K562 (cell line): ENCODE results near the gene PRKCE. TPM values are rescaled to one million over a fixed set of nuclear protein-coding genes. Genes with fewer than 3 reads are reported as not detected.

Experiments
- ATAC-seq: fragments of 200-7000 bp; cut with Tn5 transposase; 3 replicates; pipeline ENCODE4 v1.9.1; 2020; ENCODE audit warnings: moderate library complexity
- BruUV-seq: library from RNA; stranded (reverse); fragments of 400-500 nt; replicated peaks from 2 replicates; lab custom pipeline; 2021; lab: Mats Ljungman, UMichigan
- CTCF ChIA-PET: fragments of 300-600 bp; formaldehyde crosslinking; extraction: SDS; loops from one replicate; lab custom pipeline; 2021; ENCODE audit warnings: low intra/inter-chr PET ratio; lab: Yijun Ruan, JAX
- POLR2A ChIA-PET: fragments of 300-600, 350-650 bp; sonication (Branson Sonifier 250); formaldehyde crosslinking; extraction: SDS; loops from one replicate; lab custom pipeline; 2021; ENCODE audit warnings: antibody characterized with exemption, inconsistent platforms; lab: Yijun Ruan, JAX
- DNase-seq, 4 experiments: peaks; one replicate each; pipeline versions ENCODE4 v3.0.0 to v3.0.0-alpha.2; 2011 to 2018; ENCODE audit warnings: low spot score in 3 of 4, mixed read lengths in 3 of 4; ENCODE audit errors: extremely low read depth in 1 of 4
- FAIRE-seq: peaks from 2 replicates; lab custom pipeline; 2011; peaks lifted over from hg19 to GRCh38; lab: Jason Lieb, UNC
- H2AFZ ChIP-seq: 2 replicates; pipeline ENCODE4 v1.6.0; 2011; ENCODE audit warnings: low read depth, low read length, control low read depth, inconsistent platforms
- H3K27ac ChIP-seq: fragments of 200-600 bp; 3 replicates; pipeline ENCODE4 v1.8.0; 2011; ENCODE audit warnings: low read depth, mild to moderate bottlenecking, control low read depth, inconsistent platforms, low read length, moderate library complexity, mixed read lengths; ENCODE audit errors: extremely low read depth
- H3K27me3 ChIP-seq, 2 experiments: fragments of 300-600 bp in 1 of 2; 2 replicates in 1 of 2; 3 replicates in 1 of 2; pipeline versions ENCODE4 v1.6.0 to v1.8.0; 2011; ENCODE audit warnings: inconsistent platforms in 2 of 2, low read length in 2 of 2, mild to moderate bottlenecking in 1 of 2, mixed read lengths in 1 of 2, moderate library complexity in 1 of 2; ENCODE audit not compliant: control insufficient read depth in 2 of 2, insufficient read depth in 2 of 2
- H3K36me3 ChIP-seq: fragments of 300-600 bp; 3 replicates; pipeline ENCODE4 v1.8.0; 2011; ENCODE audit warnings: mild to moderate bottlenecking, low read length, inconsistent platforms; ENCODE audit not compliant: control insufficient read depth, insufficient read depth
- H3K4me1 ChIP-seq, 2 experiments: fragments of 200-600 bp in 1 of 2; replicated peaks in 1 of 2; 2 replicates in 1 of 2; 3 replicates in 1 of 2; pipeline versions ENCODE4 v1.5.1 to v1.8.0; 2011; ENCODE audit warnings: inconsistent platforms in 2 of 2, low read length in 2 of 2, mild to moderate bottlenecking in 1 of 2, mixed read lengths in 1 of 2, moderate library complexity in 1 of 2; ENCODE audit not compliant: control insufficient read depth in 2 of 2, insufficient read depth in 2 of 2
- H3K4me2 ChIP-seq: 2 replicates; pipeline ENCODE4 v1.6.1; 2011; ENCODE audit warnings: low read length, control low read depth, inconsistent platforms, mixed read lengths; ENCODE audit not compliant: insufficient read depth
- H3K4me3 ChIP-seq: fragments of 200-600 bp; sonication (generic), shearing (Covaris generic); 2 replicates; pipeline ENCODE4 v1.5.1; 2016; ENCODE audit warnings: control low read depth, inconsistent platforms
- H3K79me2 ChIP-seq: fragments of 200-600 bp; 3 replicates; pipeline ENCODE4 v1.8.0; 2011; ENCODE audit warnings: low read length, inconsistent platforms; ENCODE audit not compliant: control insufficient read depth, insufficient read depth
- H3K9ac ChIP-seq, 2 experiments: 2 replicates each; pipeline versions ENCODE4 v1.6.0 to v1.6.1; 2011; ENCODE audit warnings: low read depth in 2 of 2, low read length in 2 of 2, control low read depth in 1 of 2, inconsistent platforms in 1 of 2, mild to moderate bottlenecking in 1 of 2, mixed read lengths in 1 of 2; ENCODE audit not compliant: insufficient read depth in 1 of 2
- H3K9me1 ChIP-seq: one replicate; pipeline ENCODE4 v1.6.0; 2011; ENCODE audit warnings: inconsistent platforms, mild to moderate bottlenecking, low read length, moderate library complexity; ENCODE audit not compliant: control insufficient read depth, insufficient read depth
- H3K9me3 ChIP-seq: replicated peaks from 2 replicates; pipeline ENCODE4 v1.5.1; 2011; ENCODE audit warnings: low read depth, low read length, inconsistent platforms; ENCODE audit not compliant: control insufficient read depth, insufficient read depth
- H4K20me1 ChIP-seq: replicated peaks from 2 replicates; pipeline ENCODE4 v1.6.1; 2011; ENCODE audit warnings: low read length, inconsistent platforms, mixed read lengths; ENCODE audit not compliant: control insufficient read depth, insufficient read depth
- IFI16 ChIP-seq: fragments of 250-450 bp; sonication (Bioruptor Pico); IDR thresholded peaks from 2 replicates; pipeline ENCODE4 v2.1.2; 2022; ENCODE audit warnings: mild to moderate bottlenecking, inconsistent platforms
- NEUROD1 ChIP-seq: fragments of 150-350 bp; IDR thresholded peaks from 2 replicates; pipeline ENCODE4 v1.6.1; 2014; ENCODE audit warnings: borderline replicate concordance, low read length, low read depth; ENCODE audit not compliant: partially characterized antibody
- WGBS: fragments of 100-300 bp; shearing (Covaris generic); methylation state at CpG from one replicate; pipeline ENCODE4 v1.1.6; 2016; ENCODE audit warnings: low coverage, mixed read lengths; ENCODE audit not compliant: insufficient coverage; ENCODE audit errors: missing lambda C conversion rate; 5-methylcytosine and 5-hydroxymethylcytosine counted together
- in situ Hi-C: fragments of 300-500 bp; cut with MboI; formaldehyde crosslinking; loops from 4 replicates; pipeline ENCODE4 v1.15.0; 2018; ENCODE audit warnings: inconsistent platforms, mixed read lengths
- intact Hi-C: fragments of 100-400 bp; cut with micrococcal nuclease; formaldehyde crosslinking; loops from 2 replicates; pipeline ENCODE4 v1.14.2; 2022
- polyA plus RNA-seq, 8 experiments: library from polyadenylated mRNA; depleted of rRNA in 4 of 8; stranded (reverse) in 5 of 8; unstranded in 3 of 8; fragments of >200 nt; fragmentation: Nextera tagmentation in 2 of 8; fragmentation: Illumina TruSeq in 1 of 8; extraction: Ambion mirVana in 2 of 8; extraction: Trizol in 1 of 8; gene quantifications; 2 replicates each; pipeline versions ENCODE4 v1.2.1 to v1.2.3, GENCODE V29; 2011 to 2014; ENCODE audit warnings: inconsistent platforms in 1 of 8, missing spikeins in 1 of 8
- total RNA-seq, 7 experiments: library from RNA; depleted of rRNA in 6 of 7; stranded (reverse); fragments of >200 nt in 6 of 7; fragmentation: Illumina TruSeq in 2 of 7; extraction: Trizol in 2 of 7; gene quantifications; 2 replicates each; pipeline versions ENCODE4 v1.2.1 to v1.2.3, GENCODE V29; 2011 to 2021; ENCODE audit warnings: low replicate concordance in 1 of 7
- TF ChIP-seq, protein P1 (sequence below): sonication (generic); formaldehyde crosslinking; IDR thresholded peaks from 2 replicates; pipeline ENCODE4 v1.8.1; 2023; ENCODE audit warnings: mild to moderate bottlenecking, missing genetic modification reagents
- TF ChIP-seq, protein P2 (sequence below): fragments of 250-450 bp; sonication (Bioruptor Pico); IDR thresholded peaks from 2 replicates; pipeline ENCODE4 v1.4.0; 2020; ENCODE audit warnings: mild to moderate bottlenecking, moderate library complexity

Gene PRKCE
- total and polyA plus RNA-seq, 9 of the 15 experiments (the other 6 are each of a cell fraction or from before 2014, with no cell fraction given): 0.06 to 1.0 (median 0.22) TPM; not detected in 1

DNA sequence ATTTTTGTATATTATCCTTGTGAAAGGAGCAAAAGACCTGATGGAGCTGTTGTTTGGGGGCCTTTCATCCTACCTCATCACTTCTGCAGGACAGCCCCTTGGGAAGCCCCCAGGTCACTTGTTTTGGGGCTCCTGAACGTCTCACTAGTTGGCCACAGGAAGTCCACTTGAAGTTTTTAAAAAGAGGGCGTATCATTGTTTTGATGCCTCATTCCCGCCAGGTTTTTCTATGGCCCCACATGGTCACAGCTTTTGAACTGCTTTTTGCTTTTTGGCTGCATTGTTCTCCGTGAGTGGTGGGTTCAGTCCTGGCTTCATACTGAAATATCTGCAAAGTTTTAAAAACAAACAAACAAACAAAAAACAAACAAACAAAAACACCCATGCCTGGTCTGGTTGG lies 216.3 kb downstream of the PRKCE start (continued):
- TF ChIP-seq, protein P1, sequence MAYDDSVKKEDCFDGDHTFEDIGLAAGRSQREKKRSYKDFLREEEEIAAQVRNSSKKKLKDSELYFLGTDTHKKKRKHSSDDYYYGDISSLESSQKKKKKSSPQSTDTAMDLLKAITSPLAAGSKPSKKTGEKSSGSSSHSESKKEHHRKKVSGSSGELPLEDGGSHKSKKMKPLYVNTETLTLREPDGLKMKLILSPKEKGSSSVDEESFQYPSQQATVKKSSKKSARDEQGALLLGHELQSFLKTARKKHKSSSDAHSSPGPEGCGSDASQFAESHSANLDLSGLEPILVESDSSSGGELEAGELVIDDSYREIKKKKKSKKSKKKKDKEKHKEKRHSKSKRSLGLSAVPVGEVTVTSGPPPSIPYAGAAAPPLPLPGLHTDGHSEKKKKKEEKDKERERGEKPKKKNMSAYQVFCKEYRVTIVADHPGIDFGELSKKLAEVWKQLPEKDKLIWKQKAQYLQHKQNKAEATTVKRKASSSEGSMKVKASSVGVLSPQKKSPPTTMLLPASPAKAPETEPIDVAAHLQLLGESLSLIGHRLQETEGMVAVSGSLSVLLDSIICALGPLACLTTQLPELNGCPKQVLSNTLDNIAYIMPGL: no peak
- TF ChIP-seq, protein P2, sequence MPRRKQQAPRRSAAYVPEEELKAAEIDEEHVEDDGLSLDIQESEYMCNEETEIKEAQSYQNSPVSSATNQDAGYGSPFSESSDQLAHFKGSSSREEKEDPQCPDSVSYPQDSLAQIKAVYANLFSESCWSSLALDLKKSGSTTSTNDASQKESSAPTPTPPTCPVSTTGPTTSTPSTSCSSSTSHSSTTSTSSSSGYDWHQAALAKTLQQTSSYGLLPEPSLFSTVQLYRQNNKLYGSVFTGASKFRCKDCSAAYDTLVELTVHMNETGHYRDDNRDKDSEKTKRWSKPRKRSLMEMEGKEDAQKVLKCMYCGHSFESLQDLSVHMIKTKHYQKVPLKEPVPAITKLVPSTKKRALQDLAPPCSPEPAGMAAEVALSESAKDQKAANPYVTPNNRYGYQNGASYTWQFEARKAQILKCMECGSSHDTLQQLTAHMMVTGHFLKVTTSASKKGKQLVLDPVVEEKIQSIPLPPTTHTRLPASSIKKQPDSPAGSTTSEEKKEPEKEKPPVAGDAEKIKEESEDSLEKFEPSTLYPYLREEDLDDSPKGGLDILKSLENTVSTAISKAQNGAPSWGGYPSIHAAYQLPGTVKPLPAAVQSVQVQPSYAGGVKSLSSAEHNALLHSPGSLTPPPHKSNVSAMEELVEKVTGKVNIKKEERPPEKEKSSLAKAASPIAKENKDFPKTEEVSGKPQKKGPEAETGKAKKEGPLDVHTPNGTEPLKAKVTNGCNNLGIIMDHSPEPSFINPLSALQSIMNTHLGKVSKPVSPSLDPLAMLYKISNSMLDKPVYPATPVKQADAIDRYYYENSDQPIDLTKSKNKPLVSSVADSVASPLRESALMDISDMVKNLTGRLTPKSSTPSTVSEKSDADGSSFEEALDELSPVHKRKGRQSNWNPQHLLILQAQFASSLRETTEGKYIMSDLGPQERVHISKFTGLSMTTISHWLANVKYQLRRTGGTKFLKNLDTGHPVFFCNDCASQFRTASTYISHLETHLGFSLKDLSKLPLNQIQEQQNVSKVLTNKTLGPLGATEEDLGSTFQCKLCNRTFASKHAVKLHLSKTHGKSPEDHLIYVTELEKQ (CRISPR knock-in tag): no peak
- no peak for TF ChIP-seq IFI16

DNA sequence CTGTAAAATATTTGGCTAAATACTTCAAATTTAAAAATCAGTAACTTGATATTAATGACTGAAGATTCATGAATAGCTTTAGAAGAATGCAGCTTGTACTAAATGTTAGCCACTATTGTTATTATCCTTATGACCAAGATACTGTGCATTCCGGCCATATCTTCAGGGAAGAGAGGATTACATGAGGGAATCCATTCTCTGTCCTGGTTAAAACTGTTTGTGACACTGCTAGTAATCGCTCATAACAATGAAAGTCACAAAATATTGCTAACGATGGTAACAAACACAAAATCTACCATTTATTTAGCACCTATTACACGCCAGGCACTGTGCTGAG lies 217.7 kb downstream of the PRKCE start:
- H3K4me3 ChIP-seq: no peak overlapping the region
- ChIA-PET CTCF (no interaction called here), POLR2A (interaction anchor here (1.1 kb wide), 1 partner anchor 13 kb away, joined by 3 read pairs; no protein-coding TSS in a partner anchor)
- in situ Hi-C loops: no loop called here
- no peaks in the 10 kb centered on the region for H3K79me2 ChIP-seq
- H3K27ac ChIP-seq: no peak overlapping the region
- FAIRE-seq: no peak
- DNase-seq: no peak
- TF ChIP-seq NEUROD1: no peak
- TF ChIP-seq, all 486 proteins: peak for 0
- no TSS peak for BruUV-seq
- Histone ChIP-seq H3K27me3 (peaks cover 4 to 20% of the 10 kb centered on the region in 2 experiments; a peak in 4 of 5 replicates), H2AFZ (no peak overlapping the region), H4K20me1 (no peaks in the 10 kb centered on the region; the same call in 1 of the 2 replicates), H3K9me3 (no peaks in the 10 kb centered on the region), H3K4me1 (no peaks in the 10 kb centered on the region), H3K4me2 (no peak overlapping the region), H3K9ac (no peak overlapping the region), H3K36me3 (no peaks in the 10 kb centered on the region), H3K9me1 (no peaks in the 10 kb centered on the region)
- ATAC-seq: no peak
- 2% methylated on average over 4 of the region's 4 CpGs for WGBS
- intact Hi-C loops: no loop called here
